WTC11 (cell line): ENCODE measurements around the gene RGS2. TPM values are rescaled to one million over a fixed set of nuclear protein-coding genes. Genes with fewer than 3 reads are reported as not detected.

ENCODE experiments used
- ATAC-seq: fragments of 200-7000 bp; cut with Tn5 transposase; 2 replicates; pipeline ENCODE4 v1.10.0; 2021; ENCODE audit warnings: mild to moderate bottlenecking, moderate library complexity
- CTCF ChIA-PET: fragments of 300-600 bp; sonication (Branson Sonifier 250); formaldehyde crosslinking; loops from one replicate; lab custom pipeline; 2021; ENCODE audit warnings: antibody characterized with exemption; lab: Charles Lee
- POLR2A ChIA-PET: fragments of 350-600 bp; sonication (Branson Sonifier 250); formaldehyde crosslinking; loops from one replicate; lab custom pipeline; 2021; ENCODE audit warnings: antibody characterized with exemption; lab: Charles Lee
- DNase-seq: peaks from one replicate; pipeline ENCODE4 v3.0.0; 2021; ENCODE audit warnings: low spot score
- H3K27ac Mint-ChIP-seq: 2 replicates; pipeline ENCODE4 v1.8.0; 2021; ENCODE audit warnings: mixed read lengths
- H3K27me3 Mint-ChIP-seq: 2 replicates; pipeline ENCODE4 v1.8.0; 2021; ENCODE audit warnings: low read depth, mild to moderate bottlenecking, moderate library complexity, mixed read lengths
- H3K36me3 Mint-ChIP-seq: 2 replicates; pipeline ENCODE4 v1.8.0; 2021; ENCODE audit warnings: mixed read lengths
- H3K4me1 Mint-ChIP-seq: 2 replicates; pipeline ENCODE4 v1.8.0; 2022; ENCODE audit warnings: mixed read lengths
- H3K4me3 Mint-ChIP-seq: 2 replicates; pipeline ENCODE4 v1.8.0; 2021; ENCODE audit warnings: mild to moderate bottlenecking, moderate library complexity, mixed read lengths
- H3K9me3 Mint-ChIP-seq: 2 replicates; pipeline ENCODE4 v1.8.0; 2021; ENCODE audit warnings: mixed read lengths
- CREB1 ChIP-seq: sonication (generic); formaldehyde crosslinking; IDR thresholded peaks from 2 replicates; pipeline ENCODE4 v1.8.0; 2023; ENCODE audit warnings: mild to moderate bottlenecking, missing genetic modification reagents
- FOXJ3 ChIP-seq: sonication (generic); formaldehyde crosslinking; IDR thresholded peaks from 2 replicates; pipeline ENCODE4 v1.9.0; 2021; ENCODE audit warnings: missing genetic modification reagents, mild to moderate bottlenecking, borderline replicate concordance
- FOXP1 ChIP-seq: sonication (generic); formaldehyde crosslinking; IDR thresholded peaks from 2 replicates; pipeline ENCODE4 v1.8.0; 2022; ENCODE audit warnings: missing genetic modification reagents, mild to moderate bottlenecking, moderate library complexity, borderline replicate concordance
- GABPB1 ChIP-seq: sonication (generic); formaldehyde crosslinking; IDR thresholded peaks from 2 replicates; pipeline ENCODE4 v1.8.1; 2023; ENCODE audit warnings: mild to moderate bottlenecking, missing genetic modification reagents
- GRHL2 ChIP-seq: fragments of 250-450 bp; sonication (Bioruptor Pico); IDR thresholded peaks from 2 replicates; pipeline ENCODE4 v1.8.0; 2022; ENCODE audit warnings: mild to moderate bottlenecking, moderate library complexity; ENCODE audit not compliant: insufficient replicate concordance, severe bottlenecking
- HMGA2 ChIP-seq: fragments of 250-450 bp; sonication (Bioruptor Pico); IDR thresholded peaks from 2 replicates; pipeline ENCODE4 v1.4.0; 2021; ENCODE audit warnings: mild to moderate bottlenecking, moderate library complexity
- JAZF1 ChIP-seq: fragments of 250-450 bp; sonication (Bioruptor Pico); IDR thresholded peaks from 2 replicates; pipeline ENCODE4 v1.9.0; 2021; ENCODE audit warnings: moderate library complexity, mild to moderate bottlenecking, inconsistent platforms
- RELA ChIP-seq: sonication (generic); formaldehyde crosslinking; IDR thresholded peaks from 2 replicates; pipeline ENCODE4 v1.8.1; 2022; ENCODE audit warnings: missing genetic modification reagents, mild to moderate bottlenecking, borderline replicate concordance
- SP1 ChIP-seq: sonication (generic); formaldehyde crosslinking; conservative IDR thresholded peaks from 2 replicates; pipeline ENCODE4 v1.8.1; 2022; ENCODE audit warnings: missing genetic modification reagents
- total RNA-seq: library from RNA; stranded (reverse); gene quantifications from 3 replicates; pipeline ENCODE4 v1.2.3, GENCODE V29; 2021
- TF ChIP-seq, protein P1 (sequence below): fragments of 250-450 bp; sonication (Bioruptor Pico); IDR thresholded peaks from 2 replicates; pipeline ENCODE4 v1.9.0; 2021; ENCODE audit warnings: mild to moderate bottlenecking
- TF ChIP-seq, protein P2 (sequence below): sonication (generic); formaldehyde crosslinking; IDR thresholded peaks from 2 replicates; pipeline ENCODE4 v1.8.0; 2022; ENCODE audit warnings: mild to moderate bottlenecking, missing genetic modification reagents
- TF ChIP-seq, protein P3 (sequence below): sonication (generic); formaldehyde crosslinking; IDR thresholded peaks from 2 replicates; pipeline ENCODE4 v1.8.1; 2023; ENCODE audit warnings: mild to moderate bottlenecking, missing genetic modification reagents
- TF ChIP-seq, protein P4 (sequence below): sonication (generic); formaldehyde crosslinking; IDR thresholded peaks from 2 replicates; pipeline ENCODE4 v1.8.0; 2022; ENCODE audit warnings: mild to moderate bottlenecking, missing genetic modification reagents
- TF ChIP-seq, protein P5 (sequence below): sonication (generic); formaldehyde crosslinking; IDR thresholded peaks from 2 replicates; pipeline ENCODE4 v1.8.1; 2023; ENCODE audit warnings: mild to moderate bottlenecking, missing genetic modification reagents, moderate library complexity
- TF ChIP-seq, protein P6 (sequence below): fragments of 250-450 bp; sonication (Bioruptor Pico); IDR thresholded peaks from 2 replicates; pipeline ENCODE4 v1.9.0; 2021; ENCODE audit warnings: moderate library complexity, mild to moderate bottlenecking, inconsistent platforms, borderline replicate concordance
- TF ChIP-seq, protein P7 (sequence below): sonication (generic); formaldehyde crosslinking; IDR thresholded peaks from 2 replicates; pipeline ENCODE4 v1.8.1; 2023; ENCODE audit warnings: mild to moderate bottlenecking, missing genetic modification reagents, borderline replicate concordance
- TF ChIP-seq, protein P8 (sequence below): sonication (generic); formaldehyde crosslinking; IDR thresholded peaks from 2 replicates; pipeline ENCODE4 v1.8.1; 2022; ENCODE audit warnings: low read depth, mild to moderate bottlenecking, moderate library complexity, missing genetic modification reagents, borderline replicate concordance
- TF ChIP-seq, protein P9 (sequence below): fragments of 250-450 bp; sonication (Bioruptor Pico); conservative IDR thresholded peaks from 2 replicates; pipeline ENCODE4 v1.9.0; 2021; ENCODE audit warnings: mild to moderate bottlenecking

The RGS2 gene
- total RNA-seq, 1 experiment from 2014 or later: 13.1 TPM

DNA sequence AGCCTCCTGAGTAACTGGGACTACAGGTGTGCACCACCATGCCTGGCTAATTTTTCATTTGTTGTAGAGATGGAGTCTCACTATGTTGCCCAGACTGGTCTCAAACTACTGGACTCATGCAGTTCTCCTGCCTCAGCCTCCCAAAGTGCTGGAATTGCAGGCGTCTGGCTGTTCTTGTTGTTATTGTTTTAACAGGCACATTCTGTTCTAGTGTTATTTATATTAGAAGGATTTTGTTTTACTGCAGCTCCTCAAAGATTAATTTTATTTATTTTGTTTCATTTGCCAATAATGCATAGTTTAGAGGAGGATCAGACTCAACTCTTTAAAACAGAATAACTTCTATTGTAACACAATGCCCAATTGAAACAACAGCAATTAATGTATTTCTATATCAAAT is 35.5 kb downstream of the RGS2 start:
- peaks cover 43% of the 10 kb centered on the region for H3K4me1 Mint-ChIP-seq
- CTCF ChIA-PET: no interaction called here
- TF ChIP-seq GRHL2 (CRISPR knock-in tag) (no peak), GABPB1 (CRISPR knock-in tag) (no peak), CREB1 (CRISPR knock-in tag) (no peak), FOXP1 (no peak), HMGA2 (CRISPR knock-in tag) (no peak), JAZF1 (CRISPR knock-in tag) (no peak), SP1 (CRISPR knock-in tag) (no peak), FOXJ3 (CRISPR knock-in tag) (no peak), RELA (CRISPR knock-in tag) (no peak)
- TF ChIP-seq, protein P1, sequence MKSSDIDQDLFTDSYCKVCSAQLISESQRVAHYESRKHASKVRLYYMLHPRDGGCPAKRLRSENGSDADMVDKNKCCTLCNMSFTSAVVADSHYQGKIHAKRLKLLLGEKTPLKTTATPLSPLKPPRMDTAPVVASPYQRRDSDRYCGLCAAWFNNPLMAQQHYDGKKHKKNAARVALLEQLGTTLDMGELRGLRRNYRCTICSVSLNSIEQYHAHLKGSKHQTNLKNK (CRISPR knock-in tag): no peak
- TF ChIP-seq, protein P2, sequence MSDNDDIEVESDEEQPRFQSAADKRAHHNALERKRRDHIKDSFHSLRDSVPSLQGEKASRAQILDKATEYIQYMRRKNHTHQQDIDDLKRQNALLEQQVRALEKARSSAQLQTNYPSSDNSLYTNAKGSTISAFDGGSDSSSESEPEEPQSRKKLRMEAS (CRISPR knock-in tag): no peak
- TF ChIP-seq, protein P3, sequence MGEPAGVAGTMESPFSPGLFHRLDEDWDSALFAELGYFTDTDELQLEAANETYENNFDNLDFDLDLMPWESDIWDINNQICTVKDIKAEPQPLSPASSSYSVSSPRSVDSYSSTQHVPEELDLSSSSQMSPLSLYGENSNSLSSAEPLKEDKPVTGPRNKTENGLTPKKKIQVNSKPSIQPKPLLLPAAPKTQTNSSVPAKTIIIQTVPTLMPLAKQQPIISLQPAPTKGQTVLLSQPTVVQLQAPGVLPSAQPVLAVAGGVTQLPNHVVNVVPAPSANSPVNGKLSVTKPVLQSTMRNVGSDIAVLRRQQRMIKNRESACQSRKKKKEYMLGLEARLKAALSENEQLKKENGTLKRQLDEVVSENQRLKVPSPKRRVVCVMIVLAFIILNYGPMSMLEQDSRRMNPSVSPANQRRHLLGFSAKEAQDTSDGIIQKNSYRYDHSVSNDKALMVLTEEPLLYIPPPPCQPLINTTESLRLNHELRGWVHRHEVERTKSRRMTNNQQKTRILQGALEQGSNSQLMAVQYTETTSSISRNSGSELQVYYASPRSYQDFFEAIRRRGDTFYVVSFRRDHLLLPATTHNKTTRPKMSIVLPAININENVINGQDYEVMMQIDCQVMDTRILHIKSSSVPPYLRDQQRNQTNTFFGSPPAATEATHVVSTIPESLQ: no peak
- TF ChIP-seq, protein P4, sequence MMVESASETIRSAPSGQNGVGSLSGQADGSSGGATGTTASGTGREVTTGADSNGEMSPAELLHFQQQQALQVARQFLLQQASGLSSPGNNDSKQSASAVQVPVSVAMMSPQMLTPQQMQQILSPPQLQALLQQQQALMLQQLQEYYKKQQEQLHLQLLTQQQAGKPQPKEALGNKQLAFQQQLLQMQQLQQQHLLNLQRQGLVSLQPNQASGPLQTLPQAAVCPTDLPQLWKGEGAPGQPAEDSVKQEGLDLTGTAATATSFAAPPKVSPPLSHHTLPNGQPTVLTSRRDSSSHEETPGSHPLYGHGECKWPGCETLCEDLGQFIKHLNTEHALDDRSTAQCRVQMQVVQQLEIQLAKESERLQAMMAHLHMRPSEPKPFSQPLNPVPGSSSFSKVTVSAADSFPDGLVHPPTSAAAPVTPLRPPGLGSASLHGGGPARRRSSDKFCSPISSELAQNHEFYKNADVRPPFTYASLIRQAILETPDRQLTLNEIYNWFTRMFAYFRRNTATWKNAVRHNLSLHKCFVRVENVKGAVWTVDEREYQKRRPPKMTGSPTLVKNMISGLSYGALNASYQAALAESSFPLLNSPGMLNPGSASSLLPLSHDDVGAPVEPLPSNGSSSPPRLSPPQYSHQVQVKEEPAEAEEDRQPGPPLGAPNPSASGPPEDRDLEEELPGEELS (CRISPR knock-in tag): no peak
- TF ChIP-seq, protein P5, sequence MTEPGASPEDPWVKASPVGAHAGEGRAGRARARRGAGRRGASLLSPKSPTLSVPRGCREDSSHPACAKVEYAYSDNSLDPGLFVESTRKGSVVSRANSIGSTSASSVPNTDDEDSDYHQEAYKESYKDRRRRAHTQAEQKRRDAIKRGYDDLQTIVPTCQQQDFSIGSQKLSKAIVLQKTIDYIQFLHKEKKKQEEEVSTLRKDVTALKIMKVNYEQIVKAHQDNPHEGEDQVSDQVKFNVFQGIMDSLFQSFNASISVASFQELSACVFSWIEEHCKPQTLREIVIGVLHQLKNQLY (CRISPR knock-in tag): no peak
- TF ChIP-seq, protein P6, sequence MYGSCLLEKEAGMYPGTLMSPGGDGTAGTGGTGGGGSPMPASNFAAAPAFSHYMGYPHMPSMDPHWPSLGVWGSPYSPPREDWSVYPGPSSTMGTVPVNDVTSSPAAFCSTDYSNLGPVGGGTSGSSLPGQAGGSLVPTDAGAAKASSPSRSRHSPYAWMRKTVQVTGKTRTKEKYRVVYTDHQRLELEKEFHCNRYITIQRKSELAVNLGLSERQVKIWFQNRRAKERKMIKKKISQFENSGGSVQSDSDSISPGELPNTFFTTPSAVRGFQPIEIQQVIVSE (CRISPR knock-in tag): no peak
- TF ChIP-seq, protein P7, sequence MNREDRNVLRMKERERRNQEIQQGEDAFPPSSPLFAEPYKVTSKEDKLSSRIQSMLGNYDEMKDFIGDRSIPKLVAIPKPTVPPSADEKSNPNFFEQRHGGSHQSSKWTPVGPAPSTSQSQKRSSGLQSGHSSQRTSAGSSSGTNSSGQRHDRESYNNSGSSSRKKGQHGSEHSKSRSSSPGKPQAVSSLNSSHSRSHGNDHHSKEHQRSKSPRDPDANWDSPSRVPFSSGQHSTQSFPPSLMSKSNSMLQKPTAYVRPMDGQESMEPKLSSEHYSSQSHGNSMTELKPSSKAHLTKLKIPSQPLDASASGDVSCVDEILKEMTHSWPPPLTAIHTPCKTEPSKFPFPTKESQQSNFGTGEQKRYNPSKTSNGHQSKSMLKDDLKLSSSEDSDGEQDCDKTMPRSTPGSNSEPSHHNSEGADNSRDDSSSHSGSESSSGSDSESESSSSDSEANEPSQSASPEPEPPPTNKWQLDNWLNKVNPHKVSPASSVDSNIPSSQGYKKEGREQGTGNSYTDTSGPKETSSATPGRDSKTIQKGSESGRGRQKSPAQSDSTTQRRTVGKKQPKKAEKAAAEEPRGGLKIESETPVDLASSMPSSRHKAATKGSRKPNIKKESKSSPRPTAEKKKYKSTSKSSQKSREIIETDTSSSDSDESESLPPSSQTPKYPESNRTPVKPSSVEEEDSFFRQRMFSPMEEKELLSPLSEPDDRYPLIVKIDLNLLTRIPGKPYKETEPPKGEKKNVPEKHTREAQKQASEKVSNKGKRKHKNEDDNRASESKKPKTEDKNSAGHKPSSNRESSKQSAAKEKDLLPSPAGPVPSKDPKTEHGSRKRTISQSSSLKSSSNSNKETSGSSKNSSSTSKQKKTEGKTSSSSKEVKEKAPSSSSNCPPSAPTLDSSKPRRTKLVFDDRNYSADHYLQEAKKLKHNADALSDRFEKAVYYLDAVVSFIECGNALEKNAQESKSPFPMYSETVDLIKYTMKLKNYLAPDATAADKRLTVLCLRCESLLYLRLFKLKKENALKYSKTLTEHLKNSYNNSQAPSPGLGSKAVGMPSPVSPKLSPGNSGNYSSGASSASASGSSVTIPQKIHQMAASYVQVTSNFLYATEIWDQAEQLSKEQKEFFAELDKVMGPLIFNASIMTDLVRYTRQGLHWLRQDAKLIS (CRISPR knock-in tag): no peak
- TF ChIP-seq, protein P8, sequence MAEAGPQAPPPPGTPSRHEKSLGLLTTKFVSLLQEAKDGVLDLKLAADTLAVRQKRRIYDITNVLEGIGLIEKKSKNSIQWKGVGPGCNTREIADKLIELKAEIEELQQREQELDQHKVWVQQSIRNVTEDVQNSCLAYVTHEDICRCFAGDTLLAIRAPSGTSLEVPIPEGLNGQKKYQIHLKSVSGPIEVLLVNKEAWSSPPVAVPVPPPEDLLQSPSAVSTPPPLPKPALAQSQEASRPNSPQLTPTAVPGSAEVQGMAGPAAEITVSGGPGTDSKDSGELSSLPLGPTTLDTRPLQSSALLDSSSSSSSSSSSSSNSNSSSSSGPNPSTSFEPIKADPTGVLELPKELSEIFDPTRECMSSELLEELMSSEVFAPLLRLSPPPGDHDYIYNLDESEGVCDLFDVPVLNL: no peak
- TF ChIP-seq, protein P9, sequence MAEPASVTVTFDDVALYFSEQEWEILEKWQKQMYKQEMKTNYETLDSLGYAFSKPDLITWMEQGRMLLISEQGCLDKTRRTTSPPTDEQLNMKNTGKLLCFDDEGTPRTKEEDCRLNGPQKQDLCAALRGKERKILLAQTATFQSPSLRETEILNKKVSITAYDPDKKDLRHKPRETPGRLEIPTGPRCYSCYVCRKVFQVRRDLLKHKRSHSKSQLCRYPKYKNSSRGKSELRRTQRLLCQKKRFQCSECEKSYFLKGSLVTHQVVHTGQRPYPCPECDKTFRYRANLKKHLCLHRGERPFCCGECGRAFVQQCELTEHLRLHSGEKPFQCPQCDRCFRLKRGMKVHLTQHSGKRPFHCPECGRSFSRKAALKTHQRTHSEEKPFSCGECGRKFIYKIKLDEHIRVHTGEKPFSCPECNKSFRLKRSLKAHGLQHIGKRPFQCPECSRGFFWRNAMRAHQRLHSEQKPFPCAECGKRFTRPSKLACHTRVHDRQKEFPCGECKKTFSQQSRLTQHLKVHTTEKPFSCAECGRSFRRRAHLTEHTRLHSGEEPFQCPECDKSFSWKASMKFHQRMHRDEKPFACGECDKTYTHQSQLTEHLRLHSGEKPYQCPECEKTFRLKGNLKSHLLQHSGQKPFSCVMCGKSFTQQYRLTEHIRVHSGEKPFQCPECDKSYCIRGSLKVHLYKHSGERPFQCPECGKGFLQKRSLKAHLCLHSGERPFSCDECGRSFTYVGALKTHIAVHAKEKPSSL (CRISPR knock-in tag): no peak
- no peak for ATAC-seq
- DNase-seq: no peak
- H3K36me3 Mint-ChIP-seq: no peaks in the 10 kb centered on the region
- H3K4me3 Mint-ChIP-seq: no peak overlapping the region
- H3K27me3 Mint-ChIP-seq: no peaks in the 10 kb centered on the region
- POLR2A ChIA-PET: no interaction called here
- H3K27ac Mint-ChIP-seq: no peak overlapping the region
- no peaks in the 10 kb centered on the region for H3K9me3 Mint-ChIP-seq
